HT-29 (cell line): ENCODE measurements around the gene RARB. TPM values are rescaled to one million over a fixed set of nuclear protein-coding genes. Genes with fewer than 3 reads are reported as not detected.

Experiments
- DNase-seq: peaks from one replicate; pipeline ENCODE4 v3.0.0-alpha.2; 2015; ENCODE audit warnings: low spot score
- total RNA-seq: library from RNA; depleted of rRNA; stranded (reverse); fragments of >200 nt; shearing (Covaris generic); gene quantifications from 2 replicates; pipeline ENCODE4 v1.2.3, GENCODE V29; 2014

The RARB gene
- total RNA-seq, 1 experiment from 2014 or later, result not detected

- no peak for DNase-seq
These were observed 80.4 kb downstream of the RARB start for GRCh38 chr3:25508433-25508832.

GRCh38 chr3:25508901-25509300, 80.8 kb downstream of the RARB start:
- no peak for DNase-seq

- DNase-seq, result no peak
These were observed 82.7 kb downstream of the RARB start for GRCh38 chr3:25510797-25511196.

- DNase-seq, result no peak
These were observed 84.1 kb downstream of the RARB start for GRCh38 chr3:25511972-25512721.

- DNase-seq, result no peak
These were observed 85.7 kb downstream of the RARB start for GRCh38 chr3:25513642-25514266.

GRCh38 chr3:25515171-25515570, 87.1 kb downstream of the RARB start:
- no peak for DNase-seq

- no peak for DNase-seq
These were observed 93.0 kb downstream of the RARB start for GRCh38 chr3:25520926-25521559.

- no peak for DNase-seq
These were observed 99.3 kb downstream of the RARB start for GRCh38 chr3:25527336-25527735.

- DNase-seq, result no peak
These were observed 99.7 kb downstream of the RARB start for GRCh38 chr3:25527801-25528200.

GRCh38 chr3:25531971-25532370, 103.9 kb downstream of the RARB start:
- no peak for DNase-seq

- DNase-seq, result peak; percentile 35
These were observed 104.5 kb downstream of the RARB start for GRCh38 chr3:25532431-25533162.

- no peak for DNase-seq
These were observed 105.3 kb downstream of the RARB start for GRCh38 chr3:25533399-25533798.

- DNase-seq, result no peak
These were observed 105.9 kb downstream of the RARB start for GRCh38 chr3:25534007-25534406.

- DNase-seq, result no peak
These were observed 108.7 kb downstream of the RARB start for GRCh38 chr3:25536521-25537391.

- DNase-seq, result no peak
These were observed 109.5 kb downstream of the RARB start for GRCh38 chr3:25537516-25537915.

GRCh38 chr3:25540273-25540672, 112.2 kb downstream of the RARB start:
- no peak for DNase-seq

GRCh38 chr3:25542492-25543039, 114.5 kb downstream of the RARB start:
- DNase-seq, result no peak

- DNase-seq, result no peak
These were observed 119.0 kb downstream of the RARB start for GRCh38 chr3:25547103-25547502.

- DNase-seq, result no peak
These were observed 120.0 kb downstream of the RARB start for GRCh38 chr3:25547943-25548674.

- DNase-seq, result no peak
These were observed 120.8 kb downstream of the RARB start for GRCh38 chr3:25548836-25549235.
